ENCODE measurements around the gene IRF2BP1.
"Not testable (repeated sequence)": the region's sequence is repeated elsewhere in the genome, so short reads cannot be mapped to it uniquely, and the experiment has no call there.

Gene IRF2BP1

GRCh38 chr19:45881082-45881908 is 4.6 kb downstream of the IRF2BP1 start:
- DNase-seq, result no peak

- no peak for DNase-seq
These were observed 6.0 kb downstream of the IRF2BP1 start for GRCh38 chr19:45879971-45880370.

- DNase-seq, result no peak
These were observed 6.9 kb downstream of the IRF2BP1 start for GRCh38 chr19:45879055-45879454.

- DNase-seq, result no peak
These were observed 7.7 kb downstream of the IRF2BP1 start for GRCh38 chr19:45878043-45878794.

GRCh38 chr19:45876411-45877197 is 9.3 kb downstream of the IRF2BP1 start:
- peak in 1 of 2 donors; percentile 21 for DNase-seq

- DNase-seq, result no peak
These were observed 9.9 kb downstream of the IRF2BP1 start for GRCh38 chr19:45876161-45876410.

- DNase-seq, result no peak
These were observed 11.3 kb downstream of the IRF2BP1 start for GRCh38 chr19:45874620-45874966.

GRCh38 chr19:45873219-45873772 is 12.6 kb downstream of the IRF2BP1 start:
- DNase-seq, result no peak

GRCh38 chr19:45872095-45872919 is 13.6 kb downstream of the IRF2BP1 start:
- no peak for DNase-seq

- DNase-seq, result no peak
These were observed 15.1 kb downstream of the IRF2BP1 start for GRCh38 chr19:45870798-45871197.

GRCh38 chr19:45867241-45867640 is 18.7 kb downstream of the IRF2BP1 start:
- DNase-seq, result not testable (repeated sequence)

- no peak for DNase-seq
These were observed 19.4 kb downstream of the IRF2BP1 start for GRCh38 chr19:45866400-45867176.

GRCh38 chr19:45865269-45865948 is 20.5 kb downstream of the IRF2BP1 start:
- DNase-seq, result no peak

- no peak for DNase-seq
These were observed 21.3 kb downstream of the IRF2BP1 start for GRCh38 chr19:45864629-45865082.

- peak; percentile 57 to 69 for DNase-seq
These were observed 21.9 kb downstream of the IRF2BP1 start, which contains the start of gene FOXA3 for GRCh38 chr19:45863840-45864628. Gene FOXA3 (plus strand): TSS chr19:45864326. CDS start chr19:45864457, 131 bp downstream.

GRCh38 chr19:45863335-45863839 is 22.6 kb downstream of the IRF2BP1 start:
- no peak for DNase-seq

GRCh38 chr19:45862564-45863334 is 23.2 kb downstream of the IRF2BP1 start, which contains the start of gene SYMPK:
Gene SYMPK (minus strand): TSS chr19:45863147. CDS start chr19:45854495, 8,652 bp downstream.
- peak; percentile 99 for DNase-seq

- DNase-seq, result no peak
These were observed 23.7 kb downstream of the IRF2BP1 start for GRCh38 chr19:45862271-45862563.
